Tibial nerve (tissue), 3 donors: ENCODE results near the gene BTAF1.

ENCODE experiments used
- POLR2A ChIP-seq, 2 donors: fragments of 450-650 bp; IDR thresholded peaks; one replicate each; pipeline ENCODE4 v1.6.1; 2017; ENCODE audit warnings: antibody characterized with exemption in 2 of 2, mild to moderate bottlenecking in 2 of 2, moderate library complexity in 2 of 2
- TF ChIP-seq, protein P1 (sequence below), 5 experiments: fragments of 200-600 bp in 3 of 5; fragments of 450-650 bp in 2 of 5; sonication (generic) in 3 of 5; IDR thresholded peaks; one replicate each; pipeline ENCODE4 v1.5.1; 2016 to 2019; ENCODE audit warnings: antibody characterized with exemption in 5 of 5, mild to moderate bottlenecking in 3 of 5, moderate library complexity in 2 of 5

- TF ChIP-seq, protein P1, sequence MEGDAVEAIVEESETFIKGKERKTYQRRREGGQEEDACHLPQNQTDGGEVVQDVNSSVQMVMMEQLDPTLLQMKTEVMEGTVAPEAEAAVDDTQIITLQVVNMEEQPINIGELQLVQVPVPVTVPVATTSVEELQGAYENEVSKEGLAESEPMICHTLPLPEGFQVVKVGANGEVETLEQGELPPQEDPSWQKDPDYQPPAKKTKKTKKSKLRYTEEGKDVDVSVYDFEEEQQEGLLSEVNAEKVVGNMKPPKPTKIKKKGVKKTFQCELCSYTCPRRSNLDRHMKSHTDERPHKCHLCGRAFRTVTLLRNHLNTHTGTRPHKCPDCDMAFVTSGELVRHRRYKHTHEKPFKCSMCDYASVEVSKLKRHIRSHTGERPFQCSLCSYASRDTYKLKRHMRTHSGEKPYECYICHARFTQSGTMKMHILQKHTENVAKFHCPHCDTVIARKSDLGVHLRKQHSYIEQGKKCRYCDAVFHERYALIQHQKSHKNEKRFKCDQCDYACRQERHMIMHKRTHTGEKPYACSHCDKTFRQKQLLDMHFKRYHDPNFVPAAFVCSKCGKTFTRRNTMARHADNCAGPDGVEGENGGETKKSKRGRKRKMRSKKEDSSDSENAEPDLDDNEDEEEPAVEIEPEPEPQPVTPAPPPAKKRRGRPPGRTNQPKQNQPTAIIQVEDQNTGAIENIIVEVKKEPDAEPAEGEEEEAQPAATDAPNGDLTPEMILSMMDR (IDR thresholded peaks at IDR 0.05): no peak
- TF ChIP-seq POLR2A (IDR thresholded peaks at IDR 0.05): no peak
Measured at GRCh38 chr10:92042541-92042940, 119.0 kb downstream of the BTAF1 start.
